ENCODE data around the gene SLC9A9. TPM values are rescaled to one million over a fixed set of nuclear protein-coding genes. Genes with fewer than 3 reads are reported as not detected.

Gene SLC9A9
- total RNA-seq, 1 donor from 2014 or later, result 3.5 TPM

DNA sequence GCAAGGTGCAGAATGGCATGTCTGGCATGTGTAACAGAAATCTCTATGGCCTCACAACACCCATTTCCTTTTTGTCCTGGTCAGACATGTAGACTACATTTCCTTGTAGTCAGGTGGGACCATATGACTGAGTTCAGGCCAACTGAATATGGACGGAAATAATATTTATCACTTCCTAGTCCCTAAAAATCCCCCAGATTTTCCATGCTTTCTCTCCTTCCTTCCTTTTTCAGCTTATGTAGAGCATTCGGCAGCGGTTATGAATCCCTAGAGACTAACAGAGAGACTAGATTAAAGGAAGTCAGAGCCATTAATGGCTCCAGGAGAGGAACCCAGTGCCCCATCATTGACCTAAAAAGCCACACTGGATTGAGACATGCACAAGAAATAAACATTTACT is 35.8 kb downstream of the SLC9A9 start:
- Mint-ChIP-seq H3K9me3 (ENCODE audit: unreplicated experiment) (no peaks in the 10 kb centered on the region), H3K4me1 (ENCODE audit: unreplicated experiment) (peaks cover 8% of the 10 kb centered on the region), H3K4me3 (ENCODE audit: unreplicated experiment) (no peak overlapping the region), H3K27me3 (ENCODE audit: unreplicated experiment) (peaks cover 2% of the 10 kb centered on the region), H3K27ac (ENCODE audit: unreplicated experiment) (no peak overlapping the region), H3K36me3 (ENCODE audit: unreplicated experiment) (peaks cover 3% of the 10 kb centered on the region)
- DNase-seq (ENCODE audit: extremely low spot score, unreplicated experiment), result no peak
- TF ChIP-seq, protein P1, sequence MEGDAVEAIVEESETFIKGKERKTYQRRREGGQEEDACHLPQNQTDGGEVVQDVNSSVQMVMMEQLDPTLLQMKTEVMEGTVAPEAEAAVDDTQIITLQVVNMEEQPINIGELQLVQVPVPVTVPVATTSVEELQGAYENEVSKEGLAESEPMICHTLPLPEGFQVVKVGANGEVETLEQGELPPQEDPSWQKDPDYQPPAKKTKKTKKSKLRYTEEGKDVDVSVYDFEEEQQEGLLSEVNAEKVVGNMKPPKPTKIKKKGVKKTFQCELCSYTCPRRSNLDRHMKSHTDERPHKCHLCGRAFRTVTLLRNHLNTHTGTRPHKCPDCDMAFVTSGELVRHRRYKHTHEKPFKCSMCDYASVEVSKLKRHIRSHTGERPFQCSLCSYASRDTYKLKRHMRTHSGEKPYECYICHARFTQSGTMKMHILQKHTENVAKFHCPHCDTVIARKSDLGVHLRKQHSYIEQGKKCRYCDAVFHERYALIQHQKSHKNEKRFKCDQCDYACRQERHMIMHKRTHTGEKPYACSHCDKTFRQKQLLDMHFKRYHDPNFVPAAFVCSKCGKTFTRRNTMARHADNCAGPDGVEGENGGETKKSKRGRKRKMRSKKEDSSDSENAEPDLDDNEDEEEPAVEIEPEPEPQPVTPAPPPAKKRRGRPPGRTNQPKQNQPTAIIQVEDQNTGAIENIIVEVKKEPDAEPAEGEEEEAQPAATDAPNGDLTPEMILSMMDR (IDR thresholded peaks at IDR 0.05), result no peak

DNA sequence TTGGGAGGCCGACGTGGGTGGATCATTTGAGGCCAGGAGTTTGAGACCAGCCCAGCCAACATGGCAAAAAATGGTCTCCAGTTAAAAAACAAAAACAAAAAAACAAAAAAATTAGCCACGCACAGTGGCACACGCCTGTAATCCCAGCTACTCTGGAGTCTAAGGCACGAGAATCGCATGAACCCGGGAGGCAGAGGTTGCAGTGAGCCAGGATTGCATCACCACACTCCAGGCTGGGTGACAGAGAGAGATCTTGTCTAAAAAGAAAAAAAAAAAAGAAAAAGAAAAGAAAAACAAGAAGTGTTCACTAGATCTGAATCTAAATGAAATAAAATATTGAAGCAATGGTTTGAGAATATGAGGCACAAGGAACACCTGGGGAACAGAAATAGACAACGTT is 36.7 kb downstream of the SLC9A9 start:
- Mint-ChIP-seq H3K27me3 (ENCODE audit: unreplicated experiment) (peaks cover 2% of the 10 kb centered on the region), H3K4me3 (ENCODE audit: unreplicated experiment) (no peak overlapping the region), H3K27ac (ENCODE audit: unreplicated experiment) (no peak overlapping the region), H3K9me3 (ENCODE audit: unreplicated experiment) (no peaks in the 10 kb centered on the region), H3K4me1 (ENCODE audit: unreplicated experiment) (peaks cover 15% of the 10 kb centered on the region), H3K36me3 (ENCODE audit: unreplicated experiment) (peaks cover 3% of the 10 kb centered on the region)
- TF ChIP-seq, protein P1 (IDR thresholded peaks at IDR 0.05), result no peak
- DNase-seq (ENCODE audit: extremely low spot score, unreplicated experiment), result no peak

DNA sequence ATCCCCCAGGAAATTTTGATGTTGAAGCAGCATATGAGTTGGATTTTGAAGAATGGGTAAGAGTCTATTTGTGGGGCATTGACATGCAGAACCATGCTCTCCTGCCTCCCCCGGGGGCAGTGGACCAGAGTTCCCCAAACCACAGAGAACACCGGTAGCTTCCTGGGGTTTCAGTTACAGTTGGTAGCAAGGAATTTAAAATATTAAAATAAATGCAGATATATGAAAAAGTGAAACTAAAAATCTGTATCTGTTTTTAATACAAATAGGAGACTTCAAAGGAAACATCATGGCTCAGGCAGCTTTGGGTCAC is 37.4 kb downstream of the SLC9A9 start:
- TF ChIP-seq, protein P1 (IDR thresholded peaks at IDR 0.05), result no peak
- H3K4me1 Mint-ChIP-seq (ENCODE audit: unreplicated experiment), result peaks cover 15% of the 10 kb centered on the region
- no peak overlapping the region for H3K27ac Mint-ChIP-seq (ENCODE audit: unreplicated experiment)
- H3K9me3 Mint-ChIP-seq (ENCODE audit: unreplicated experiment), result no peaks in the 10 kb centered on the region
- peaks cover 3% of the 10 kb centered on the region for H3K36me3 Mint-ChIP-seq (ENCODE audit: unreplicated experiment)
- peaks cover 2% of the 10 kb centered on the region for H3K27me3 Mint-ChIP-seq (ENCODE audit: unreplicated experiment)
- DNase-seq (ENCODE audit: extremely low spot score, unreplicated experiment), result no peak
- no peak overlapping the region for H3K4me3 Mint-ChIP-seq (ENCODE audit: unreplicated experiment)

DNA sequence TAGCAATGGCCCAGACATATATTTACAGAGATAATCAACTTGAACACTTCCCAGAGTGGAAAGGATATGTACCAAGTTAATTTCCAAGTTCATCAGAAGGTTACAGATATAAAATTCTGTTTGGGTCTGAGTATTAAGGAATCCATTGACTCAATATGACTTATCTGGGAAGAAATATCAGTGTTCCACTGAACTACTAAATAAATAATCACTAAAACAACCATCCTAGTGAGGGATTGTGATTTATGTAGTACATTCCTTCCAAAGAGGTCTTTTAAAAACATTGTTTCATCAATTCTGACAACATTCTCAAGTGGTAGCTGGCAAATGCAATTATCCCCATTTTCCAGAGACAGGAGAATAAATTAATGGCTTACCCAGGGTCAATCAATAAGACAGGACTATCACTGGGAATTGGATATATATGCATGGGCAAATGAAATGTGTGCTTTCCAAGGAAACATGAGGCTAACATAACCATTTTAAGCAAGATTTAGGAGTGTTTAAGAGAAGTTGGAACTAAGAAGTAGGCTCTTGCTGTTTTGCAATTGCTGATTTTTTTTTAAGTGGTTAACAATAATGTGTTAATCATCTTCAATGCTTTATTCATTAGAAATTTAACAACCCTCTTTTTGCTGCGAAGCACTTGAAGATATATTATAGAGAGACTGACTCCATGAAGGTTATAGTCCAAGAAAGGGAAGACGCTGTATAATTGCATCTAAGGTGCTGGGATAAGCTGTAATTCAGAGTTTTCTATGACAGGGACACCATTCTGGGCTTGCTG is 37.9 kb downstream of the SLC9A9 start:
- Mint-ChIP-seq H3K4me1 (ENCODE audit: unreplicated experiment) (peaks cover 15% of the 10 kb centered on the region), H3K4me3 (ENCODE audit: unreplicated experiment) (no peak overlapping the region), H3K9me3 (ENCODE audit: unreplicated experiment) (no peaks in the 10 kb centered on the region), H3K27ac (ENCODE audit: unreplicated experiment) (no peak overlapping the region), H3K36me3 (ENCODE audit: unreplicated experiment) (peaks cover 3% of the 10 kb centered on the region), H3K27me3 (ENCODE audit: unreplicated experiment) (peaks cover 2% of the 10 kb centered on the region)
- TF ChIP-seq, protein P1 (IDR thresholded peaks at IDR 0.05), result no peak
- DNase-seq (ENCODE audit: extremely low spot score, unreplicated experiment), result no peak

DNA sequence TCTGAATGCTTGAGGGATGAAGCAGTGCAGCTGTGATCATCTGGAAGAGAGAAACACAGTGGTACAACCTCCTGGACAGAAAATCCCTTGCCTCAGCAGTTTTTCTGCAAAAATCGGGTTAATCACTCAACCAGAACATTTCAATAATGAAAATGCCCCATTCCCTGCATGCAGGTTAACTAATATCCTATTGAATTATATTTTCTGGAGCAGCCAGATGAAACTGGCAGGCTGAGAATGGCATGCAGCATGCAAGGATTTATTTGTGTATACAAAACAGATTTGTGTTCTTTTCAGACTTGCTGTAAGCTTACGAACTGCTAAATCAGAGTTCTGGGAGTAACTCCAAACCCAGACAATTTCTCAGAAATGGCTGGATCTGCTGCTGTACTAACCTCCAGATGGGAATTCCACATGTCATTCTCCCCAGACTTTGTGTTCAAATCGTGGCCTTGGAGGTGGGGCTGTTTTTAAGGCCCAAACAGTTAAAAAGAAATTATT is 39.1 kb downstream of the SLC9A9 start:
- Mint-ChIP-seq H3K36me3 (ENCODE audit: unreplicated experiment) (no peaks in the 10 kb centered on the region), H3K4me1 (ENCODE audit: unreplicated experiment) (peaks cover 15% of the 10 kb centered on the region), H3K4me3 (ENCODE audit: unreplicated experiment) (no peak overlapping the region), H3K27me3 (ENCODE audit: unreplicated experiment) (peaks cover 1% of the 10 kb centered on the region), H3K9me3 (ENCODE audit: unreplicated experiment) (no peaks in the 10 kb centered on the region), H3K27ac (ENCODE audit: unreplicated experiment) (no peak overlapping the region)
- no peak for DNase-seq (ENCODE audit: extremely low spot score, unreplicated experiment)
- TF ChIP-seq, protein P1 (IDR thresholded peaks at IDR 0.05), result no peak

Measured in osteocyte (in vitro differentiated cells).